ENCODE data around the gene FLYWCH2.

FLYWCH2 gene

GRCh38 chr16:2854700-2855309 is 28.2 kb upstream of the FLYWCH2 start:
- no peak overlapping the region for H3K4me3 ChIP-seq (ENCODE audit: low read depth, low read length)
- DNase-seq (ENCODE audit: low read depth), result no peak
- TF ChIP-seq CTCF (IDR thresholded peaks at IDR 0.05; ENCODE audit: control insufficient read depth, extremely low read depth, insufficient read depth), result peak; percentile 49

DNA sequence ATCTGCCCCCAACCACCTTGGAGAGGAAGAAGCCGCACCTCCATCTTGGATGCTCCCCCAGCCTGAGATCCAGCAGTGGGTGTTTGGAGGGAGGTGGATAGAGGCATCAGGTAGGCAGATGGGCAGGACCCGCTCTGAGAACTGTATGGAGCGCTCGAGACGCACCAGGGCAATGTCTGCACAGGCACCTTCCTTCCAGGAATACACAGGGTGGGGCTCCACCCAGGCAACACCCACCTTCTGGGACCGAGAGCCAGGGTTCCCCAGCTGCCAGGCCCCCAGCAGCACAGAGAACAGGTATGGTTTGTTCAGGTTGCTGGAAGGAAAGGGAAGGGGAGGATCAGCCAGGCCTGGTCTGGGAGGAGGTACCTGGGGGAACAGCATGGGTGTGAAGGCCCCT is 27.5 kb upstream of the FLYWCH2 start:
- TF ChIP-seq CTCF (IDR thresholded peaks at IDR 0.05; ENCODE audit: control insufficient read depth, extremely low read depth, insufficient read depth), result no peak
- H3K4me3 ChIP-seq (ENCODE audit: low read depth, low read length), result no peak overlapping the region
- no peak for DNase-seq (ENCODE audit: low read depth)

- no peak for TF ChIP-seq CTCF (IDR thresholded peaks at IDR 0.05; ENCODE audit: control insufficient read depth, extremely low read depth, insufficient read depth)
- no peak for DNase-seq (ENCODE audit: low read depth)
These were observed 26.8 kb upstream of the FLYWCH2 start for GRCh38 chr16:2856061-2856670.

DNA sequence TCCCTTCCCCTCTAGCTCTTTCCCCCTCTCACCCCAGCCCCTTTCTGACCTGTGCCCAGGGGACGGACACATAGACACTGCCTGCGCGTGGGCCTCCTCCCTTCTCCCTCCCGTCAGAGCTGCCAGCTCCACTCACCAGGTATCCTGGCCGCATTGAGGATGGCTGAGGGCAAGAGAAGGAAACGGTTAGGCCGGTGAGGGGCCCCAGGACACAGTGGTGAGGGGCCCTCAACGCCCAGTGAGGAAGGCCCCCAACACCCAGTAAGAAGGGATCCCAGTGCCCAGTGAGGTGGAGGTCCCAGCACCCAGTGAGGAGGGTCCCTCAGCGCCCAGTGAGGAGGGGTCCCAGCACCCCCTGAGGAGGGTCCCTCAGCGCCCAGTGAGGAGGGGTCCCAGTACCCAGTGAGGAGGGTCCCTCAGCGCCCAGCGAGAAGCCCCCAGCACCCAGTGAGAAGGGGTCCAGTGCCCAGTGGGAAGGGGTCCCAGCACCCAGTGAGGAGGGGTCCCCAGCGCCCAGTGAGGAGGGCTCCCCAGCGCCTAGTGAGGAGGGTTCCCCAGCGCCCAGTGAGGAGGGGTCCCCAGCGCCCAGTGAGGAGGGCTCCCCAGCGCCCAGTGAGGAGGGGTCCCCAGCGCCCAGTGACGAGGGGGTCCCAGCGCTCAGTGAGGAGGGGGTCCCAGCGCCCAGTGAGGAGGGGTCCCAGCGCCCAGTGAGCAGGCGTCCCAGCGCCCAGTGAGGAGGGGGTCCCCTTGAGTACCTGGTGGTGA is 26.1 kb upstream of the FLYWCH2 start:
- peak overlapping the region; percentile 43 for H3K4me3 ChIP-seq (ENCODE audit: low read depth, low read length)
- no peak for DNase-seq (ENCODE audit: low read depth)
- TF ChIP-seq CTCF (IDR thresholded peaks at IDR 0.05; ENCODE audit: control insufficient read depth, extremely low read depth, insufficient read depth), result no peak

More at GRCh38 chr16:2856061-2856670, 26.8 kb upstream of the FLYWCH2 start:
- no peak overlapping the region for H3K4me3 ChIP-seq (ENCODE audit: low read depth, low read length)

- TF ChIP-seq CTCF (IDR thresholded peaks at IDR 0.05; ENCODE audit: control insufficient read depth, extremely low read depth, insufficient read depth), result no peak
- peak within 1 kb of the TSS; percentile 43 for H3K4me3 ChIP-seq (ENCODE audit: low read depth, low read length)
- no peak for DNase-seq (ENCODE audit: low read depth)
These were observed 25.4 kb upstream of the FLYWCH2 start, which contains the start of gene PRSS22 for GRCh38 chr16:2857451-2858244. Gene PRSS22, minus strand, starts transcription at chr16:2858170. Its CDS starts 66 bp downstream, at chr16:2858104.

GRCh38 chr16:2858245-2859025 is 24.6 kb upstream of the FLYWCH2 start:
- H3K4me3 ChIP-seq (ENCODE audit: low read depth, low read length), result peak overlapping the region; percentile 43

More at GRCh38 chr16:2858245-2859025, 24.6 kb upstream of the FLYWCH2 start:
- peak; percentile 14; the same call in 1 of the 2 replicates for TF ChIP-seq CTCF (IDR thresholded peaks at IDR 0.05; ENCODE audit: control insufficient read depth, extremely low read depth, insufficient read depth)
- DNase-seq (ENCODE audit: low read depth), result peak; percentile 54

Data from LNCaP clone FGC (cell line).